H1 (cell line): Measurements from ENCODE around the gene BRPF1. TPM values are rescaled to one million over a fixed set of nuclear protein-coding genes. Genes with fewer than 3 reads are reported as not detected.
A peak's percentile ranks its signal among the peaks of the same experiment; 100 is the strongest.

Experiments
- CTCF ChIA-PET: fragments of 300-600 bp; sonication (Branson Sonifier 250); formaldehyde crosslinking; loops from one replicate; lab custom pipeline; 2021; ENCODE audit not compliant: partially characterized antibody; lab: Charles Lee
- POLR2A ChIA-PET: fragments of 300-600 bp; sonication (Branson Sonifier 250); formaldehyde crosslinking; loops from one replicate; lab custom pipeline; 2021; ENCODE audit warnings: inconsistent platforms; ENCODE audit not compliant: partially characterized antibody; lab: Charles Lee
- DNase-seq, 2 experiments: peaks; one replicate each; pipeline versions ENCODE4 v3.0.0 to v3.0.0-alpha.2; 2010 to 2022; ENCODE audit warnings: low spot score in 2 of 2, low read depth in 1 of 2, mixed read lengths in 1 of 2
- FAIRE-seq: peaks from 2 replicates; lab custom pipeline; 2011; peaks lifted over from hg19 to GRCh38; lab: Jason Lieb, UNC
- H2AFZ ChIP-seq: 2 replicates; pipeline ENCODE4 v1.8.1; 2012; ENCODE audit warnings: low read length, inconsistent platforms
- H2AK5ac ChIP-seq: 2 replicates; pipeline ENCODE4 v1.6.1; 2013; ENCODE audit warnings: low read depth, low read length
- H2BK120ac ChIP-seq: replicated peaks from 2 replicates; pipeline ENCODE3; 2013; ENCODE audit warnings: low read depth, low read length, inconsistent platforms
- H2BK12ac ChIP-seq: 2 replicates; pipeline ENCODE4 v1.6.1; 2013; ENCODE audit warnings: low read depth, low read length
- H2BK15ac ChIP-seq: 2 replicates; pipeline ENCODE4 v1.6.1; 2013; ENCODE audit warnings: low read length
- H2BK20ac ChIP-seq: 2 replicates; pipeline ENCODE4 v1.6.1; 2013; ENCODE audit warnings: low read length
- H2BK5ac ChIP-seq: 2 replicates; pipeline ENCODE4 v1.6.1; 2013; ENCODE audit warnings: low read depth, low read length
- H3K14ac ChIP-seq: 2 replicates; pipeline ENCODE4 v1.6.1; 2013; ENCODE audit warnings: inconsistent platforms; ENCODE audit not compliant: insufficient read length
- H3K18ac ChIP-seq: 2 replicates; pipeline ENCODE4 v1.6.1; 2013; ENCODE audit warnings: low read length; ENCODE audit errors: extremely low read depth
- H3K23ac ChIP-seq: 2 replicates; pipeline ENCODE4 v1.6.1; 2013; ENCODE audit warnings: inconsistent platforms; ENCODE audit not compliant: insufficient read length
- H3K23me2 ChIP-seq: 2 replicates; pipeline ENCODE4 v1.6.1; 2013; ENCODE audit warnings: low read depth, low read length
- H3K27ac ChIP-seq: 2 replicates; pipeline ENCODE4 v1.6.1; 2011; ENCODE audit warnings: low read depth, low read length, inconsistent platforms
- H3K27me3 ChIP-seq, 4 experiments: replicated peaks in 1 of 4; 1 replicate in 1 of 4; 2 replicates in 3 of 4; pipeline versions ENCODE4 v1.6.1 to v1.8.1; 2011 to 2013; ENCODE audit warnings: low read length in 3 of 4, mild to moderate bottlenecking in 3 of 4, inconsistent platforms in 2 of 4, mixed read lengths in 2 of 4, moderate library complexity in 1 of 4; ENCODE audit not compliant: control insufficient read depth in 3 of 4, insufficient read depth in 3 of 4; ENCODE audit errors: extremely low read depth in 1 of 4
- H3K36me3 ChIP-seq, 4 experiments: 2 replicates each; pipeline versions ENCODE4 v1.6.1 to v1.8.1; 2011 to 2013; ENCODE audit warnings: mild to moderate bottlenecking in 4 of 4, low read length in 3 of 4, moderate library complexity in 2 of 4, control low read depth in 1 of 4, inconsistent platforms in 1 of 4; ENCODE audit not compliant: insufficient read depth in 4 of 4, control insufficient read depth in 2 of 4
- H3K4ac ChIP-seq: replicated peaks from 2 replicates; pipeline ENCODE3; 2013; ENCODE audit warnings: low read length, low read depth, mixed read lengths, inconsistent platforms; ENCODE audit not compliant: insufficient read length
- H3K4me1 ChIP-seq, 4 experiments: replicated peaks in 1 of 4; 1 replicate in 1 of 4; 2 replicates in 3 of 4; pipeline versions ENCODE4 v1.6.1 to v1.8.1; 2011 to 2013; ENCODE audit warnings: low read length in 3 of 4, inconsistent platforms in 2 of 4, mixed read lengths in 1 of 4; ENCODE audit not compliant: insufficient read depth in 4 of 4, control insufficient read depth in 3 of 4
- H3K4me2 ChIP-seq, 2 experiments: 2 replicates each; pipeline versions ENCODE4 v1.6.1 to v1.8.1; 2011 to 2013; ENCODE audit warnings: low read depth in 2 of 2, low read length in 2 of 2, control low read depth in 1 of 2, inconsistent platforms in 1 of 2, mild to moderate bottlenecking in 1 of 2; ENCODE audit not compliant: insufficient read depth in 1 of 2
- H3K4me3 ChIP-seq, 4 experiments: fragments of 200-600, 300-600 bp in 1 of 4; sonication (generic), shearing (Covaris generic), sonication (Bioruptor Twin) in 1 of 4; 2 replicates each; pipeline versions ENCODE4 v1.5.1 to v1.8.1; 2011 to 2016; ENCODE audit warnings: low read length in 4 of 4, low read depth in 3 of 4, control low read depth in 2 of 4, inconsistent platforms in 2 of 4, mild to moderate bottlenecking in 2 of 4, mixed read lengths in 1 of 4, moderate library complexity in 1 of 4; ENCODE audit not compliant: insufficient read depth in 2 of 4; ENCODE audit errors: extremely low read depth in 1 of 4
- H3K56ac ChIP-seq: replicated peaks from 2 replicates; pipeline ENCODE3; 2013; ENCODE audit warnings: low read depth, mild to moderate bottlenecking, mixed read lengths, low read length, inconsistent platforms; ENCODE audit not compliant: insufficient read length
- H3K79me1 ChIP-seq: 2 replicates; pipeline ENCODE4 v1.6.1; 2013; ENCODE audit warnings: low read depth, low read length, control low read depth
- H3K79me2 ChIP-seq, 2 experiments: 2 replicates each; pipeline versions ENCODE4 v1.6.1 to v1.8.1; 2012 to 2013; ENCODE audit warnings: low read length in 2 of 2, mild to moderate bottlenecking in 2 of 2, inconsistent platforms in 1 of 2; ENCODE audit not compliant: insufficient read depth in 2 of 2, control insufficient read depth in 1 of 2
- H3K9ac ChIP-seq, 4 experiments: replicated peaks in 1 of 4; 1 replicate in 1 of 4; 2 replicates in 3 of 4; pipeline versions ENCODE4 v1.6.1 to v1.8.1; 2011 to 2013; ENCODE audit warnings: low read depth in 3 of 4, low read length in 3 of 4, control low read depth in 2 of 4, mild to moderate bottlenecking in 2 of 4, moderate library complexity in 2 of 4, inconsistent platforms in 1 of 4; ENCODE audit errors: extremely low read depth in 1 of 4
- H3K9me3 ChIP-seq, 2 experiments: 2 replicates each; pipeline versions ENCODE4 v1.6.1 to v1.8.1; 2012 to 2013; ENCODE audit warnings: mild to moderate bottlenecking in 2 of 2, moderate library complexity in 2 of 2, control low read depth in 1 of 2, inconsistent platforms in 1 of 2, low read depth in 1 of 2, low read length in 1 of 2, mixed read lengths in 1 of 2; ENCODE audit not compliant: insufficient read depth in 2 of 2
- H4K20me1 ChIP-seq, 2 experiments: replicated peaks in 1 of 2; 2 replicates each; pipeline versions ENCODE3 to v1.8.1; 2011 to 2013; ENCODE audit warnings: inconsistent platforms in 2 of 2, low read length in 2 of 2, mild to moderate bottlenecking in 1 of 2; ENCODE audit not compliant: insufficient read depth in 2 of 2, control insufficient read depth in 1 of 2
- H4K5ac ChIP-seq: 2 replicates; pipeline ENCODE4 v1.6.1; 2013; ENCODE audit warnings: low read length, low read depth, mixed read lengths, inconsistent platforms; ENCODE audit not compliant: insufficient read length
- H4K8ac ChIP-seq: 2 replicates; pipeline ENCODE4 v1.8.0; 2013; ENCODE audit warnings: mild to moderate bottlenecking, moderate library complexity, low read length, inconsistent platforms; ENCODE audit not compliant: insufficient read depth; ENCODE audit errors: extremely low read depth
- H4K91ac ChIP-seq: replicated peaks from 2 replicates; pipeline ENCODE3; 2013; ENCODE audit warnings: low read length, mixed read lengths, inconsistent platforms; ENCODE audit not compliant: insufficient read length
- ASH2L ChIP-seq: fragments of 200-600, 300-600 bp; sonication (generic); IDR thresholded peaks from one replicate; pipeline ENCODE4 v1.7.1; 2017; ENCODE audit warnings: low read length
- BCL11A ChIP-seq, 2 experiments: IDR thresholded peaks; one replicate each; pipeline ENCODE4 v1.6.1; 2011; ENCODE audit warnings: low read depth in 2 of 2, low read length in 2 of 2, mild to moderate bottlenecking in 2 of 2
- BRCA1 ChIP-seq: IDR thresholded peaks from 2 replicates; pipeline ENCODE4 v1.6.1; 2012; ENCODE audit warnings: low read depth, low read length, improper control_type of control experiment
- CTCF ChIP-seq, 3 experiments: IDR thresholded peaks; 1 replicate in 2 of 3; 2 replicates in 1 of 3; pipeline versions ENCODE4 v1.5.1 to v1.6.1; 2011; ENCODE audit warnings: low read length in 3 of 3, mild to moderate bottlenecking in 3 of 3, inconsistent platforms in 2 of 3, low read depth in 1 of 3, moderate library complexity in 1 of 3; ENCODE audit not compliant: insufficient read depth in 1 of 3; ENCODE audit errors: control extremely low read depth in 1 of 3
- JUN ChIP-seq: IDR thresholded peaks from 2 replicates; pipeline ENCODE4 v1.6.1; 2011; ENCODE audit warnings: low read depth, mild to moderate bottlenecking, improper control_type of control experiment, low read length
- NANOG ChIP-seq: IDR thresholded peaks from 2 replicates; pipeline ENCODE4 v1.6.1; 2011; ENCODE audit warnings: low read length, low read depth, mild to moderate bottlenecking, inconsistent platforms; ENCODE audit not compliant: insufficient read depth, poor library complexity, severe bottlenecking
- NRF1 ChIP-seq: IDR thresholded peaks from 2 replicates; pipeline ENCODE4 v1.6.1; 2011; ENCODE audit warnings: mild to moderate bottlenecking, low read depth, low read length, improper control_type of control experiment
- POLR2AphosphoS5 ChIP-seq: IDR thresholded peaks from 2 replicates; pipeline ENCODE4 v1.6.1; 2011; ENCODE audit warnings: low read depth, low read length
- SAP30 ChIP-seq: fragments of 300-600 bp; sonication (generic); IDR thresholded peaks from 2 replicates; pipeline ENCODE4 v1.7.1; 2012; ENCODE audit warnings: low read length, moderate library complexity, mild to moderate bottlenecking, inconsistent platforms; ENCODE audit not compliant: insufficient read depth, insufficient replicate concordance
- SIN3A ChIP-seq, 2 experiments: IDR thresholded peaks in 1 of 2; conservative IDR thresholded peaks in 1 of 2; 2 replicates each; pipeline ENCODE4 v1.6.1; 2011 to 2012; ENCODE audit warnings: low read length in 2 of 2, improper control_type of control experiment in 1 of 2, low read depth in 1 of 2, mild to moderate bottlenecking in 1 of 2
- SUZ12 ChIP-seq: fragments of 200-600 bp; sonication (generic); IDR thresholded peaks from 2 replicates; pipeline ENCODE4 v1.6.1; 2012; ENCODE audit warnings: mild to moderate bottlenecking, inconsistent platforms, low read length, moderate library complexity, mixed read lengths
- WGBS, 2 experiments: shearing (Covaris generic) in 1 of 2; methylation state at CpG; one replicate each; pipeline versions ENCODE4 v1.1.6 to v1.1.7; 2013 to 2015; ENCODE audit warnings: low lambda C conversion rate in 2 of 2, mixed read lengths in 2 of 2, inconsistent platforms in 1 of 2, low coverage in 1 of 2, missing lambda C conversion rate in 1 of 2; ENCODE audit not compliant: insufficient replicate concordance in 2 of 2, insufficient coverage in 1 of 2, insufficient read length in 1 of 2; ENCODE audit errors: extremely low coverage in 1 of 2, missing lambda C conversion rate in 1 of 2; 5-methylcytosine and 5-hydroxymethylcytosine counted together
- polyA plus RNA-seq, 7 experiments: library from polyadenylated mRNA; depleted of rRNA in 3 of 7; stranded (reverse) in 5 of 7; unstranded in 2 of 7; fragments of >200 nt in 5 of 7; fragments of 200-250 nt in 2 of 7; gene quantifications; 1 replicate in 5 of 7; 2 replicates in 1 of 7; 4 replicates in 1 of 7; pipeline versions ENCODE4 v1.2.1 to v1.2.3, GENCODE V29; 2011 to 2013; ENCODE audit warnings: missing spikeins in 2 of 7, mixed read lengths in 2 of 7
- total RNA-seq: library from RNA; stranded (reverse); fragmentation: NEBNext Ultra II Directional; extraction: Animal tissue kit (Norgen Biotek cat#: 25700); gene quantifications from 2 replicates; pipeline ENCODE4 v1.2.1, GENCODE V29; 2021

Gene BRPF1
- total and polyA plus RNA-seq, 2 of the 8 experiments (the other 6 are each of a cell fraction or from before 2014, with no cell fraction given), result 11.3 to 21.7 TPM

GRCh38 chr3:9739181-9739580, 7.6 kb downstream of the BRPF1 start:
- POLR2A ChIA-PET, result interaction anchor here (1.2 to 2.0 kb wide), 2 partner anchors 10 to 45 kb away, joined by 3 to 12 read pairs; partner anchors contain the start of gene OGG1
- 90% methylated on average over 15 of the region's 15 CpGs; no CpG with 5 or more reads in 1 of the 2 experiments for WGBS, 2 experiments
- H4K8ac ChIP-seq, result peak overlapping the region; percentile 71; the same call in 1 of the 2 replicates
- TF ChIP-seq POLR2AphosphoS5 (no peak; the same call in 1 of the 2 replicates), BCL11A (IDR thresholded peaks at IDR 0.05; ENCODE audit: low read depth in 2 of 2, low read length in 2 of 2) (no peak), SUZ12 (no peak), SAP30 (no peak), BRCA1 (no peak), JUN (no peak), CTCF (IDR thresholded peaks at IDR 0.05; ENCODE audit: control extremely low read depth in 1 of 3, insufficient read depth in 1 of 3, low read depth in 1 of 3, low read length in 3 of 3) (no peak), SIN3A (conservative IDR thresholded peaks at IDR 0.05 in 1 of 2, IDR thresholded peaks at IDR 0.05 in 1 of 2; ENCODE audit: low read depth in 1 of 2, low read length in 2 of 2) (no peak), NRF1 (no peak), NANOG (no peak), ASH2L (no peak)

More at GRCh38 chr3:9739181-9739580, 7.6 kb downstream of the BRPF1 start:
- no peak overlapping the region for H2BK5ac ChIP-seq
- H3K4ac ChIP-seq, result no peak overlapping the region
- no peak overlapping the region for H2AFZ ChIP-seq
- H3K23me2 ChIP-seq, result no peaks in the 10 kb centered on the region
- H2BK12ac ChIP-seq, result no peak overlapping the region
- H3K27ac ChIP-seq, result no peak overlapping the region
- CTCF ChIA-PET, result interaction anchor here (0.9 to 3.7 kb wide), 3 partner anchors 10 to 69 kb away, joined by 3 to 20 read pairs (median 3); partner anchors contain the start of gene OGG1
- no peak overlapping the region for H2AK5ac ChIP-seq
- no peak overlapping the region for H2BK15ac ChIP-seq
- H3K4me3 ChIP-seq, result no peak overlapping the region
- DNase-seq (no peak), FAIRE-seq (no peak)
- no peak overlapping the region for H4K91ac ChIP-seq
- no peak overlapping the region for H3K4me2 ChIP-seq
- H3K9ac ChIP-seq, result no peak overlapping the region
- no peak overlapping the region for H2BK120ac ChIP-seq
- no peak overlapping the region for H3K14ac ChIP-seq
- no peak overlapping the region for H3K56ac ChIP-seq
- no peak overlapping the region for H3K23ac ChIP-seq
- peaks cover 2 to 19% of the 10 kb centered on the region in 2 experiments for H4K20me1 ChIP-seq
- peaks cover 10% of the 10 kb centered on the region for H3K79me1 ChIP-seq
- no peak overlapping the region for H2BK20ac ChIP-seq
- no peak overlapping the region for H4K5ac ChIP-seq
- H3K9me3 ChIP-seq, result no peaks in the 10 kb centered on the region
- peaks cover 0 to 3% of the 10 kb centered on the region in 2 experiments; a peak in 1 of 4 replicates for H3K79me2 ChIP-seq
- H3K36me3 ChIP-seq, result peaks cover 53 to 97% (median 81%) of the 10 kb centered on the region in 4 experiments
- 0 out of 7 replicates have a peak, but pooled peaks cover 0 to 2% (median 0%) of the 10 kb centered on the region in 4 experiments for H3K27me3 ChIP-seq
- no peaks in the 10 kb centered on the region for H3K4me1 ChIP-seq
- H3K18ac ChIP-seq, result no peak overlapping the region
